ENCODE data around the gene NACC2.

Gene NACC2

DNA sequence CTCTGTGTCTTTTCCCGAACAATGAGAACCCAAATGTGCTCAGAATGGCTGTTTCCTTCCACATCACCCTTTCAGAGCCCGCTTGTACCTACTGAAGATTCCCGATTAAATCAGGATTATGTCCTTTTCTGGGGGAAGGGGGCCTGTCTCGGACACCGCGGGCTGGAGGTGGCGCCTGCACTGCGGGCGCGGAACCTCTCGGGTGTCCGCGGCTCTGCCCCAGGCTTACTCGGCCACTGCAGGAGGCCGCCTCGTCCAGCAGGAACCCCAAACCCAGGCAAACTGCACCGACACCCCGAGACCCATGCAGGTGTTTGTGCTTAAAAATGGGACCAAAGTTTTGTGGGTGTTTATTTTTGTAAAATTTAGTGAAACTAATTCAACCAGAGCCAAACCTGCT, 32.2 kb upstream of the NACC2 start:
- TF ChIP-seq CTCF (IDR thresholded peaks at IDR 0.05; ENCODE audit: borderline replicate concordance, control extremely low read depth, extremely low read depth, insufficient read depth, missing control alignments) = no peak
- no peak for DNase-seq (ENCODE audit: low spot score)
- in situ Hi-C loops (cut with MboI; ENCODE audit: low sequenced_read_pairs, unreplicated experiment) = no loop called here

GRCh38 chr9:136124976-136125692, 30.0 kb upstream of the NACC2 start:
- in situ Hi-C loops (cut with MboI; ENCODE audit: low sequenced_read_pairs, unreplicated experiment) = no loop called here
- no peak for DNase-seq (ENCODE audit: low spot score)
- TF ChIP-seq CTCF (IDR thresholded peaks at IDR 0.05; ENCODE audit: borderline replicate concordance, control extremely low read depth, extremely low read depth, insufficient read depth, missing control alignments) = no peak

DNA sequence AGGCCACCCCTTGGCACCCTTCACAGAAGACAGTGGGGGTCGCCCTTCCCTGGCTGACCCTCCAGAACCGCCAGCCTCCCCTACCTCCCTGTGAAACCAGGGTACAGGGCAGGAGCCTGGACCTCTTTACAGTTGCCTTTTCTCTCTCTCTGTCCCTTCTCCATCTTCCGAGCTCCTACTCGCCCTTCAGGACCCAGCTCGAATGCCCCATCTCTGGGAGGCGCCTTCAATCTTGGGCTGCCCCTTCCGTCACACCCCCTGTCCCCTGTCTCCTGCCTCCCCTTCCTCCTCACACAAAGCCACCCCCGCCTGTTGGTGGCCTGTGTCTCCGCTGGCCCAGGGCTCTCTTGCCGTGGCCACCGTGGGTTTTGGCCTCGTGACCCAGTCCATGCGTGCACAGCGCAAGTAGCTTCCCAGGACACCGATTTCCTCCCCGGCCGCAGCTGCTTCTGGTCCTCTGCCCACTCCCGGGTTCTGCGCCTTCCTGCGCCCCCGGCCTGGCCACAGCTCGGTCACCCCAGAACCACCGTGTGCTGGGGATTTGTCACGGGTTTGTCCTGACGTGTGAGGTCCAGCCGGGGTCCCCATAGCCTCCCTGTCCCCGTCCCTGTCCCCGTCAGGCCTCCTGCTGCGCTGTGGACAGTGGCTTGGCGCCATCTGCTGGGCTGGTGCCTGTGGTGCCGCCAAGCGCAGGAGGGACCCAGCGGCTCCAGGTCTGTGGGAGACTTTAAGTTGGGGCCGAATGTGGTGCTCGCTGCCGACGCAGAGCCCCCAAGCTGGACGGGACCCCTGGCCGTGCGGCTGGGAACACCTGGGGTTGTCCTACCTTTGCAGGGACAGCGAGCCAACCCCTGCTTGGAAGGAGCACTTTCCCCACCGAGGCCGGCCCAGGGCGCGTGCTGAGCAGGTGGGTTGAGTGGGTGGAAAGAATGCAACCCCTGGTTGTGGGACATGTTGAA, 27.6 kb upstream of the NACC2 start:
- peak; percentile 94 for TF ChIP-seq CTCF (IDR thresholded peaks at IDR 0.05; ENCODE audit: borderline replicate concordance, control extremely low read depth, extremely low read depth, insufficient read depth, missing control alignments)
- in situ Hi-C loops (cut with MboI; ENCODE audit: low sequenced_read_pairs, unreplicated experiment) = no loop called here
- peak; percentile 89 for DNase-seq (ENCODE audit: low spot score)

DNA sequence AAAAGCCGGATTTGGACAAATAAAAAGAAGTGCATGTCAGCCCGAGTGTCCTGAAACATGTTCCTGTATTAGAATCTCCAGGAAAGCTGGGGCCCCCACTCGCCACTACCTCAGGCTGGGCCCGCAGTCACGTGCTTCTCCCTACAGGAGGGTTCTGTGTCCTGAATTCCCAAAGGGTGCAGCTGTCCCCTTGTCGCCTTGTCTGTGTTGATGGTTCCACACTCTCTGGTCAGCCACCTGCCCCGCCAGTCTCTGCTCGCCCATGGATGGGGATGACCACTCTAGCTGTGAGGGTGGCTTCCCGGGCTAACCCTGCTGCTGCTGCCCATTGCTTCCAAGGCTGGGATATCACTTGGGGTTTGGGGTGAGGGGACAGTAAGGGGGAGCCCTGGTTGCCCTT, 26.7 kb upstream of the NACC2 start:
- no peak for TF ChIP-seq CTCF (IDR thresholded peaks at IDR 0.05; ENCODE audit: borderline replicate concordance, control extremely low read depth, extremely low read depth, insufficient read depth, missing control alignments)
- no peak for DNase-seq (ENCODE audit: low spot score)
- in situ Hi-C loops (cut with MboI; ENCODE audit: low sequenced_read_pairs, unreplicated experiment) = no loop called here

DNA sequence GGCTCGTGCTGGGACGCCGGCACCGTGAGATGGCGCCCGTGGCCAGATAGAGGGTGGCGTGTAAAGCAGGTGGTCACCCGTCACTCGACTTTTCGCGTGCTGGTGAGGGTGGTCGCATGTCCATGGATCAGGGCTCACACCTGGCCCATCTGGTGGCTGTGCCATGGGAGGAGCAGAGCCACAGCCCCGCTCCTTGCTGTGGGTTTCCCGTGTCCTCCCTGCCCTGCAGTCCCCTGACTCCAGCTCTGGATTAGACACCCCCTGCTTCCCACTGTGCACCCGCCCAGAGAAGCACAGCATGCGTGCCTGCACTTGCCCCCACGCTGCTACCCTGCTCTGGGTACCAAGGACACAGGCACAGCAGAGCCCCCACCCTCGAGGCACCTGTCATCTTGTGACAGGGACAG, 25.4 kb upstream of the NACC2 start:
- no peak for TF ChIP-seq CTCF (IDR thresholded peaks at IDR 0.05; ENCODE audit: borderline replicate concordance, control extremely low read depth, extremely low read depth, insufficient read depth, missing control alignments)
- no peak for DNase-seq (ENCODE audit: low spot score)
- in situ Hi-C loops (cut with MboI; ENCODE audit: low sequenced_read_pairs, unreplicated experiment) = no loop called here

GRCh38 chr9:136119883-136120393, 24.8 kb upstream of the NACC2 start:
- in situ Hi-C loops (cut with MboI; ENCODE audit: low sequenced_read_pairs, unreplicated experiment) = loop anchor here (10.0 kb wide), 1 partner anchor 155 kb away; the partner anchor contains the start of gene UBAC1
- TF ChIP-seq CTCF (IDR thresholded peaks at IDR 0.05; ENCODE audit: borderline replicate concordance, control extremely low read depth, extremely low read depth, insufficient read depth, missing control alignments) = no peak
- DNase-seq (ENCODE audit: low spot score) = no peak
